ENCODE results near the gene IMPDH2.

DNA sequence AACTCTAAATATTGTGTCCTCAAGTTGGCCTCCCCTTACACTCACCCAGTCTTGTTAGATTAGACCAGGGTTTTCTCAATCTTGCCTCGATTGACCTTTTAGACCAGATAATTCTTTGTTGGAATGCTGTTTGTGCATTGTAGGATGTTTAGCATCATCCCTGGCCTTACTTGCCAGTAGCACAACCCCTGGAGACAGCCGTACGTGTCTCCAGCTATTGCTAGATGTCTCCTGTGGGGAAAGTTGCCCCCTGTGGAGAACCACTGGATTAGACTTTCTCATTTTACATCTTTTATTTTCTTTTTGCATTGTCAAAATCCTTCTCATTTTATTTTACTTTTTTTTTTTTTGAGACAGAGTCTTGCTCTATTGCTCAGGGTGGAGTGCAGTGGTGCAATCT lies 19.8 kb downstream of the IMPDH2 start:
- TF ChIP-seq CTCF (conservative IDR thresholded peaks at IDR 0.05; ENCODE audit: low read length) (no peak), EZH2phosphoT487 (IDR thresholded peaks at IDR 0.05; ENCODE audit: borderline replicate concordance, low read depth, low read length) (no peak)
